H1 (cell line): Measurements from ENCODE around the gene ROR1. TPM values are rescaled to one million over a fixed set of nuclear protein-coding genes. Genes with fewer than 3 reads are reported as not detected.
A peak's percentile ranks its signal among the peaks of the same experiment; 100 is the strongest.
"Not testable (repeated sequence)": the region's sequence is repeated elsewhere in the genome, so short reads cannot be mapped to it uniquely, and the experiment has no call there.

Experiments used
- CTCF ChIA-PET: fragments of 300-600 bp; sonication (Branson Sonifier 250); formaldehyde crosslinking; loops from one replicate; lab custom pipeline; 2021; ENCODE audit not compliant: partially characterized antibody; lab: Charles Lee
- POLR2A ChIA-PET: fragments of 300-600 bp; sonication (Branson Sonifier 250); formaldehyde crosslinking; loops from one replicate; lab custom pipeline; 2021; ENCODE audit warnings: inconsistent platforms; ENCODE audit not compliant: partially characterized antibody; lab: Charles Lee
- DNase-seq, 2 experiments: peaks; one replicate each; pipeline versions ENCODE4 v3.0.0 to v3.0.0-alpha.2; 2010 to 2022; ENCODE audit warnings: low spot score in 2 of 2, low read depth in 1 of 2, mixed read lengths in 1 of 2
- FAIRE-seq: peaks from 2 replicates; lab custom pipeline; 2011; peaks lifted over from hg19 to GRCh38; lab: Jason Lieb, UNC
- H2AFZ ChIP-seq: 2 replicates; pipeline ENCODE4 v1.8.1; 2012; ENCODE audit warnings: low read length, inconsistent platforms
- H2AK5ac ChIP-seq: 2 replicates; pipeline ENCODE4 v1.6.1; 2013; ENCODE audit warnings: low read depth, low read length
- H2BK120ac ChIP-seq: replicated peaks from 2 replicates; pipeline ENCODE3; 2013; ENCODE audit warnings: low read depth, low read length, inconsistent platforms
- H2BK12ac ChIP-seq: 2 replicates; pipeline ENCODE4 v1.6.1; 2013; ENCODE audit warnings: low read depth, low read length
- H2BK15ac ChIP-seq: 2 replicates; pipeline ENCODE4 v1.6.1; 2013; ENCODE audit warnings: low read length
- H2BK20ac ChIP-seq: 2 replicates; pipeline ENCODE4 v1.6.1; 2013; ENCODE audit warnings: low read length
- H2BK5ac ChIP-seq: 2 replicates; pipeline ENCODE4 v1.6.1; 2013; ENCODE audit warnings: low read depth, low read length
- H3K14ac ChIP-seq: 2 replicates; pipeline ENCODE4 v1.6.1; 2013; ENCODE audit warnings: inconsistent platforms; ENCODE audit not compliant: insufficient read length
- H3K18ac ChIP-seq: 2 replicates; pipeline ENCODE4 v1.6.1; 2013; ENCODE audit warnings: low read length; ENCODE audit errors: extremely low read depth
- H3K23ac ChIP-seq: 2 replicates; pipeline ENCODE4 v1.6.1; 2013; ENCODE audit warnings: inconsistent platforms; ENCODE audit not compliant: insufficient read length
- H3K23me2 ChIP-seq: 2 replicates; pipeline ENCODE4 v1.6.1; 2013; ENCODE audit warnings: low read depth, low read length
- H3K27ac ChIP-seq: 2 replicates; pipeline ENCODE4 v1.6.1; 2011; ENCODE audit warnings: low read depth, low read length, inconsistent platforms
- H3K27me3 ChIP-seq, 4 experiments: replicated peaks in 1 of 4; 1 replicate in 1 of 4; 2 replicates in 3 of 4; pipeline versions ENCODE4 v1.6.1 to v1.8.1; 2011 to 2013; ENCODE audit warnings: low read length in 3 of 4, mild to moderate bottlenecking in 3 of 4, inconsistent platforms in 2 of 4, mixed read lengths in 2 of 4, moderate library complexity in 1 of 4; ENCODE audit not compliant: control insufficient read depth in 3 of 4, insufficient read depth in 3 of 4; ENCODE audit errors: extremely low read depth in 1 of 4
- H3K36me3 ChIP-seq, 4 experiments: 2 replicates each; pipeline versions ENCODE4 v1.6.1 to v1.8.1; 2011 to 2013; ENCODE audit warnings: mild to moderate bottlenecking in 4 of 4, low read length in 3 of 4, moderate library complexity in 2 of 4, control low read depth in 1 of 4, inconsistent platforms in 1 of 4; ENCODE audit not compliant: insufficient read depth in 4 of 4, control insufficient read depth in 2 of 4
- H3K4ac ChIP-seq: replicated peaks from 2 replicates; pipeline ENCODE3; 2013; ENCODE audit warnings: low read length, low read depth, mixed read lengths, inconsistent platforms; ENCODE audit not compliant: insufficient read length
- H3K4me1 ChIP-seq, 4 experiments: replicated peaks in 1 of 4; 1 replicate in 1 of 4; 2 replicates in 3 of 4; pipeline versions ENCODE4 v1.6.1 to v1.8.1; 2011 to 2013; ENCODE audit warnings: low read length in 3 of 4, inconsistent platforms in 2 of 4, mixed read lengths in 1 of 4; ENCODE audit not compliant: insufficient read depth in 4 of 4, control insufficient read depth in 3 of 4
- H3K4me2 ChIP-seq, 2 experiments: 2 replicates each; pipeline versions ENCODE4 v1.6.1 to v1.8.1; 2011 to 2013; ENCODE audit warnings: low read depth in 2 of 2, low read length in 2 of 2, control low read depth in 1 of 2, inconsistent platforms in 1 of 2, mild to moderate bottlenecking in 1 of 2; ENCODE audit not compliant: insufficient read depth in 1 of 2
- H3K4me3 ChIP-seq, 4 experiments: fragments of 200-600, 300-600 bp in 1 of 4; sonication (generic), shearing (Covaris generic), sonication (Bioruptor Twin) in 1 of 4; 2 replicates each; pipeline versions ENCODE4 v1.5.1 to v1.8.1; 2011 to 2016; ENCODE audit warnings: low read length in 4 of 4, low read depth in 3 of 4, control low read depth in 2 of 4, inconsistent platforms in 2 of 4, mild to moderate bottlenecking in 2 of 4, mixed read lengths in 1 of 4, moderate library complexity in 1 of 4; ENCODE audit not compliant: insufficient read depth in 2 of 4; ENCODE audit errors: extremely low read depth in 1 of 4
- H3K56ac ChIP-seq: replicated peaks from 2 replicates; pipeline ENCODE3; 2013; ENCODE audit warnings: low read depth, mild to moderate bottlenecking, mixed read lengths, low read length, inconsistent platforms; ENCODE audit not compliant: insufficient read length
- H3K79me1 ChIP-seq: 2 replicates; pipeline ENCODE4 v1.6.1; 2013; ENCODE audit warnings: low read depth, low read length, control low read depth
- H3K79me2 ChIP-seq, 2 experiments: 2 replicates each; pipeline versions ENCODE4 v1.6.1 to v1.8.1; 2012 to 2013; ENCODE audit warnings: low read length in 2 of 2, mild to moderate bottlenecking in 2 of 2, inconsistent platforms in 1 of 2; ENCODE audit not compliant: insufficient read depth in 2 of 2, control insufficient read depth in 1 of 2
- H3K9ac ChIP-seq, 4 experiments: replicated peaks in 1 of 4; 1 replicate in 1 of 4; 2 replicates in 3 of 4; pipeline versions ENCODE4 v1.6.1 to v1.8.1; 2011 to 2013; ENCODE audit warnings: low read depth in 3 of 4, low read length in 3 of 4, control low read depth in 2 of 4, mild to moderate bottlenecking in 2 of 4, moderate library complexity in 2 of 4, inconsistent platforms in 1 of 4; ENCODE audit errors: extremely low read depth in 1 of 4
- H3K9me3 ChIP-seq, 2 experiments: 2 replicates each; pipeline versions ENCODE4 v1.6.1 to v1.8.1; 2012 to 2013; ENCODE audit warnings: mild to moderate bottlenecking in 2 of 2, moderate library complexity in 2 of 2, control low read depth in 1 of 2, inconsistent platforms in 1 of 2, low read depth in 1 of 2, low read length in 1 of 2, mixed read lengths in 1 of 2; ENCODE audit not compliant: insufficient read depth in 2 of 2
- H4K20me1 ChIP-seq, 2 experiments: replicated peaks in 1 of 2; 2 replicates each; pipeline versions ENCODE3 to v1.8.1; 2011 to 2013; ENCODE audit warnings: inconsistent platforms in 2 of 2, low read length in 2 of 2, mild to moderate bottlenecking in 1 of 2; ENCODE audit not compliant: insufficient read depth in 2 of 2, control insufficient read depth in 1 of 2
- H4K5ac ChIP-seq: 2 replicates; pipeline ENCODE4 v1.6.1; 2013; ENCODE audit warnings: low read length, low read depth, mixed read lengths, inconsistent platforms; ENCODE audit not compliant: insufficient read length
- H4K8ac ChIP-seq: 2 replicates; pipeline ENCODE4 v1.8.0; 2013; ENCODE audit warnings: mild to moderate bottlenecking, moderate library complexity, low read length, inconsistent platforms; ENCODE audit not compliant: insufficient read depth; ENCODE audit errors: extremely low read depth
- H4K91ac ChIP-seq: replicated peaks from 2 replicates; pipeline ENCODE3; 2013; ENCODE audit warnings: low read length, mixed read lengths, inconsistent platforms; ENCODE audit not compliant: insufficient read length
- WGBS, 2 experiments: shearing (Covaris generic) in 1 of 2; methylation state at CpG; one replicate each; pipeline versions ENCODE4 v1.1.6 to v1.1.7; 2013 to 2015; ENCODE audit warnings: low lambda C conversion rate in 2 of 2, mixed read lengths in 2 of 2, inconsistent platforms in 1 of 2, low coverage in 1 of 2, missing lambda C conversion rate in 1 of 2; ENCODE audit not compliant: insufficient replicate concordance in 2 of 2, insufficient coverage in 1 of 2, insufficient read length in 1 of 2; ENCODE audit errors: extremely low coverage in 1 of 2, missing lambda C conversion rate in 1 of 2; 5-methylcytosine and 5-hydroxymethylcytosine counted together
- polyA plus RNA-seq, 7 experiments: library from polyadenylated mRNA; depleted of rRNA in 3 of 7; stranded (reverse) in 5 of 7; unstranded in 2 of 7; fragments of >200 nt in 5 of 7; fragments of 200-250 nt in 2 of 7; gene quantifications; 1 replicate in 5 of 7; 2 replicates in 1 of 7; 4 replicates in 1 of 7; pipeline versions ENCODE4 v1.2.1 to v1.2.3, GENCODE V29; 2011 to 2013; ENCODE audit warnings: missing spikeins in 2 of 7, mixed read lengths in 2 of 7
- total RNA-seq: library from RNA; stranded (reverse); fragmentation: NEBNext Ultra II Directional; extraction: Animal tissue kit (Norgen Biotek cat#: 25700); gene quantifications from 2 replicates; pipeline ENCODE4 v1.2.1, GENCODE V29; 2021

Gene ROR1
- total and polyA plus RNA-seq, 2 of the 8 experiments (the other 6 are each of a cell fraction or from before 2014, with no cell fraction given): 33.6 to 73.6 TPM

DNA sequence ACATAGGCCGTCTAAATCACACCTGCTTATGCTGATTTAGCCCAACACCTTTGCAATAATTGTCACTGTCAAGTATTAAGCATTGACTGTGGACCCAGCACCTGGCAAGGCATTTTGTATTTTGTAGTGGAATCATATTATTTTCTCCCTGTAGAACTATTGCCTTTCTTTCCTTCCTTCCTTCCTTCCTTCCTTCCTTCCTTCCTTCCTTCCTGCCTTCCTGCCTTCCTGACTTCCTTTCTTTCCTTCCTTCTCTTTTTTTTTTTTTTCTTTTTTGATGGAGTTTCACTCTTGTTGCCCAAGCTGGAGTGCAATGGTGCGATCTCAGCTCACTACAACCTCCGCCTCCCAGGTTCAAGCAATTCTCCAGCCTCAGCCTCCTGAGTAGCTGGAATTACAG is 13.5 kb downstream of the ROR1 start:
- peak overlapping the region in 1 of 4 experiments; percentile 25; a peak in 1 of 7 replicates for H3K9ac ChIP-seq
- not testable (repeated sequence) for H2AK5ac ChIP-seq, DNase-seq, H3K4ac ChIP-seq, H4K8ac ChIP-seq, H2AFZ ChIP-seq, H3K23ac ChIP-seq, H4K20me1 ChIP-seq, H3K27me3 ChIP-seq, H4K5ac ChIP-seq, H3K4me3 ChIP-seq, H3K27ac ChIP-seq, H2BK120ac ChIP-seq, H2BK15ac ChIP-seq, H4K91ac ChIP-seq, H3K23me2 ChIP-seq, H3K56ac ChIP-seq, H3K14ac ChIP-seq, H3K36me3 ChIP-seq, FAIRE-seq, H3K9me3 ChIP-seq
- peaks cover 41 to 74% (median 63%) of the 10 kb centered on the region in 4 experiments for H3K4me1 ChIP-seq
- peak overlapping the region; percentile 55 for H3K18ac ChIP-seq
- CTCF ChIA-PET: interaction anchor here (0.7 to 2.1 kb wide), 2 partner anchors 127 to 149 kb away, joined by 3 to 5 read pairs; no protein-coding TSS in a partner anchor
- WGBS, 2 experiments: 90% methylated on average over 3 of the region's 3 CpGs; no CpG with 5 or more reads in 1 of the 2 experiments
- H3K79me2 ChIP-seq: peaks cover 34 to 86% of the 10 kb centered on the region in 2 experiments
- peak overlapping the region in 1 of 2 experiments; percentile 26; a peak in 1 of 4 replicates for H3K4me2 ChIP-seq
- H2BK20ac ChIP-seq: 0 out of 2 replicates have a peak overlapping the region, but pooled peaks have one; percentile 63
- 0 out of 2 replicates have a peak overlapping the region, but pooled peaks have one; percentile 53 for H2BK5ac ChIP-seq
- H3K79me1 ChIP-seq: peaks cover 15% of the 10 kb centered on the region
- POLR2A ChIA-PET: interaction anchor here (0.7 to 1.0 kb wide), 2 partner anchors 10 to 298 kb away, joined by 3 read pairs; no protein-coding TSS in a partner anchor
- 0 out of 2 replicates have a peak overlapping the region, but pooled peaks have one; percentile 13 for H2BK12ac ChIP-seq
